ENCODE data around the gene GPX4. TPM values are rescaled to one million over a fixed set of nuclear protein-coding genes. Genes with fewer than 3 reads are reported as not detected.
"Not testable (repeated sequence)": the region's sequence is repeated elsewhere in the genome, so short reads cannot be mapped to it uniquely, and the experiment has no call there.

GPX4 gene
- total RNA-seq, 1 donor, result 288 TPM

GRCh38 chr19:1126984-1127760 lies 23.4 kb downstream of the GPX4 start:
- no peak for TF ChIP-seq CTCF (IDR thresholded peaks at IDR 0.05; ENCODE audit: insufficient read depth, low read length)
- H3K4me3 ChIP-seq (ENCODE audit: low read depth, low read length), result no peak overlapping the region
- no peak for DNase-seq (ENCODE audit: low read depth)

GRCh38 chr19:1128106-1128505 lies 24.3 kb downstream of the GPX4 start:
- H3K4me3 ChIP-seq (ENCODE audit: low read depth, low read length), result no peak overlapping the region
- no peak for DNase-seq (ENCODE audit: low read depth)
- TF ChIP-seq CTCF (IDR thresholded peaks at IDR 0.05; ENCODE audit: insufficient read depth, low read length), result no peak

- not testable (repeated sequence) for DNase-seq (ENCODE audit: low read depth); H3K4me3 ChIP-seq (ENCODE audit: low read depth, low read length)
Observed at GRCh38 chr19:1129084-1129483, 25.3 kb downstream of the GPX4 start.

DNA sequence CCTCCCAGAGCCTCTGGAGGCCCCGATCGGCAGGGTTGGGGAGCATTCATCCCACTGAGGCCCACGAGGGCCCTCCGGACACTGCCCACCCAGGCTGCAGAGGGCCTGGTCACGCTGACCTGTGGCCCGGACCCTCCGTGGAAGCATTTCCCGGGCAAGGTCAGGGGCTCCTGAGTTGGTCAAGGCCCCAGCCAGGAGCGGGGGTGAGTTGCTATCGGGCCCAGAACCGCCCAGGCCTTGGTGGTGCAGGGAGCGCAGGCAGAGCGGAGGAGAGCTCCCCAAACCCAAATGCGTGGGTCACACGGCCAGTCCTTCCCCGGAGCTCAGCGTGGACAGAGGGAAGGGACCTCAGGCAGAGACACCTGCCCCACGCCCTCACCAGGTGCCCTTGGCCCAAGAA lies 25.7 kb downstream of the GPX4 start:
- H3K4me3 ChIP-seq (ENCODE audit: low read depth, low read length), result peak overlapping the region; percentile 90
- no peak for DNase-seq (ENCODE audit: low read depth)
- no peak for TF ChIP-seq CTCF (IDR thresholded peaks at IDR 0.05; ENCODE audit: insufficient read depth, low read length)

GRCh38 chr19:1130771-1131717 lies 27.2 kb downstream of the GPX4 start:
- peak; percentile 21 for DNase-seq (ENCODE audit: low read depth)
- no peak for TF ChIP-seq CTCF (IDR thresholded peaks at IDR 0.05; ENCODE audit: insufficient read depth, low read length)
- peak overlapping the region; percentile 90 for H3K4me3 ChIP-seq (ENCODE audit: low read depth, low read length)

DNA sequence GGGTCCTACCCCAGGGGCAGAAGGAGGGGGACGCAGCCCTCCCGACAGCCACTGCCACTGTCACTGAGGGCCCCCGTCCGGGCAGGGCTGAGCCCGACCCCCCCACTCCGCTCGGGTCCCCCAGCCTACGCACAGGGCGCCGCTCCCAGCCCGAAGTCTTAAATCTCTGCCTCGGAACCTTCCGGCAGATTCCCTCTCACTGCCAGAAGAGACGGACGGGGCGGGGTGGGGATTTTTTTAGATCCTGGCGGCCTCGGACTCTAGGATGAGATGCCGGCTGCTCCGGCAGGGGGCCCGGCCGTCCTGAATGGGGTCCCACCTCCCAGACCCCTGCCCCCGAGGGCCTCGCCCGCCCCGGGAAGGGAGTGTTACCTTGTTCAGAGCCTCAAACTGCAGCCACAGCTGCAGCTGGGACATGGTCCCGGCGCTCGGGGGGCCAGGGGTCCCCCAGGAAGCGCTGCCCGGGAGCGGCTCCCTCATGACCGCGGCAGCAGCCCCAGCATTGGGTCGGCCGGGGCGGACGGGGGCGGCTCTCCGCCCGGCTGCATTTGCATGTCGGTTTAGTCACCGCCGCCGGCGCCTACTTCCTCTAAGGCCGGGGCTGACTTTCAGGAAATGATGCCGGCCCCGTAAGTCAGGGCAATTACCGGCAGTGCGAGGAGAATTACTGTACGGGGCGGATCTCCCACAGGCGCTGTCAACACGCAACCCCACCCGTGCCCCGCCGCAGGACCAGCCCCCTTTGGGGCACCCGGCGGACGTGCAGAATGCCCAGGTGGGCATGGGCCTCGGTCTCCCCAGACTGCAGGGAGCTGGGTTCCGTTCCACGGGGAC lies 28.1 kb downstream of the GPX4 start:
- DNase-seq (ENCODE audit: low read depth), result peak; percentile 89
- no peak for TF ChIP-seq CTCF (IDR thresholded peaks at IDR 0.05; ENCODE audit: insufficient read depth, low read length)
- H3K4me3 ChIP-seq (ENCODE audit: low read depth, low read length), result peak overlapping the region; percentile 90
